HEK293T (cell line): Measurements from ENCODE around the gene FAP.

ENCODE experiments used
- CTCF ChIA-PET: fragments of 350-600 bp; formaldehyde crosslinking; extraction: SDS; loops from one replicate; lab custom pipeline; 2021; ENCODE audit warnings: antibody characterized with exemption, inconsistent platforms; lab: Yijun Ruan, JAX
- POLR2A ChIA-PET: fragments of 350-600 bp; formaldehyde crosslinking; extraction: SDS; loops from one replicate; lab custom pipeline; 2020; ENCODE audit warnings: antibody characterized with exemption, inconsistent platforms; lab: Yijun Ruan, JAX
- DNase-seq: peaks from one replicate; pipeline ENCODE4 v3.0.0; 2012; ENCODE audit warnings: mixed read lengths; ENCODE audit errors: extremely low spot score
- ARNT ChIP-seq: fragments of 450-650 bp; IDR thresholded peaks from 2 replicates; pipeline ENCODE4 v1.6.1; 2017; ENCODE audit warnings: mild to moderate bottlenecking
- BHLHE40 ChIP-seq: fragments of 450-650 bp; IDR thresholded peaks from 2 replicates; pipeline ENCODE4 v1.6.1; 2016; ENCODE audit warnings: mild to moderate bottlenecking, moderate library complexity, borderline replicate concordance
- CTBP1 ChIP-seq: fragments of 450-650 bp; IDR thresholded peaks from 2 replicates; pipeline ENCODE4 v1.6.1; 2016; ENCODE audit warnings: borderline replicate concordance
- ELF4 ChIP-seq: fragments of 450-650 bp; IDR thresholded peaks from 2 replicates; pipeline ENCODE4 v1.6.1; 2017; ENCODE audit warnings: antibody characterized with exemption
- FOXA1 ChIP-seq: fragments of 450-650 bp; IDR thresholded peaks from 2 replicates; pipeline ENCODE4 v1.6.1; 2016; ENCODE audit warnings: mild to moderate bottlenecking
- FOXK2 ChIP-seq: fragments of 450-650 bp; IDR thresholded peaks from 2 replicates; pipeline ENCODE4 v1.6.1; 2016; ENCODE audit warnings: mild to moderate bottlenecking
- FOXM1 ChIP-seq: fragments of 450-650 bp; IDR thresholded peaks from 2 replicates; pipeline ENCODE4 v1.6.1; 2017; ENCODE audit warnings: mild to moderate bottlenecking, borderline replicate concordance
- HDGF ChIP-seq: fragments of 450-650 bp; IDR thresholded peaks from 2 replicates; pipeline ENCODE4 v1.6.1; 2017; ENCODE audit warnings: antibody characterized with exemption, borderline replicate concordance
- L3MBTL2 ChIP-seq: fragments of 450-650 bp; conservative IDR thresholded peaks from 2 replicates; pipeline ENCODE4 v1.6.1; 2016; ENCODE audit warnings: mild to moderate bottlenecking
- LEF1 ChIP-seq: fragments of 450-650 bp; IDR thresholded peaks from 2 replicates; pipeline ENCODE4 v1.6.1; 2017; ENCODE audit warnings: mild to moderate bottlenecking, borderline replicate concordance
- NFRKB ChIP-seq: fragments of 450-650 bp; IDR thresholded peaks from 2 replicates; pipeline ENCODE4 v1.6.1; 2016; ENCODE audit warnings: mild to moderate bottlenecking, moderate library complexity
- SP1 ChIP-seq: fragments of 450-650 bp; IDR thresholded peaks from 2 replicates; pipeline ENCODE4 v1.6.1; 2017
- SUZ12 ChIP-seq: fragments of 450-650 bp; IDR thresholded peaks from 2 replicates; pipeline ENCODE4 v1.6.1; 2016; ENCODE audit warnings: mild to moderate bottlenecking
- TARDBP ChIP-seq: fragments of 450-650 bp; IDR thresholded peaks from 2 replicates; pipeline ENCODE4 v1.6.1; 2016
- ZNF384 ChIP-seq: fragments of 450-650 bp; IDR thresholded peaks from 2 replicates; pipeline ENCODE4 v1.6.1; 2016
- TF ChIP-seq, protein P1 (sequence below): fragments of 450-650 bp; IDR thresholded peaks from 2 replicates; pipeline ENCODE4 v1.6.1; 2016

The FAP gene, protein sequence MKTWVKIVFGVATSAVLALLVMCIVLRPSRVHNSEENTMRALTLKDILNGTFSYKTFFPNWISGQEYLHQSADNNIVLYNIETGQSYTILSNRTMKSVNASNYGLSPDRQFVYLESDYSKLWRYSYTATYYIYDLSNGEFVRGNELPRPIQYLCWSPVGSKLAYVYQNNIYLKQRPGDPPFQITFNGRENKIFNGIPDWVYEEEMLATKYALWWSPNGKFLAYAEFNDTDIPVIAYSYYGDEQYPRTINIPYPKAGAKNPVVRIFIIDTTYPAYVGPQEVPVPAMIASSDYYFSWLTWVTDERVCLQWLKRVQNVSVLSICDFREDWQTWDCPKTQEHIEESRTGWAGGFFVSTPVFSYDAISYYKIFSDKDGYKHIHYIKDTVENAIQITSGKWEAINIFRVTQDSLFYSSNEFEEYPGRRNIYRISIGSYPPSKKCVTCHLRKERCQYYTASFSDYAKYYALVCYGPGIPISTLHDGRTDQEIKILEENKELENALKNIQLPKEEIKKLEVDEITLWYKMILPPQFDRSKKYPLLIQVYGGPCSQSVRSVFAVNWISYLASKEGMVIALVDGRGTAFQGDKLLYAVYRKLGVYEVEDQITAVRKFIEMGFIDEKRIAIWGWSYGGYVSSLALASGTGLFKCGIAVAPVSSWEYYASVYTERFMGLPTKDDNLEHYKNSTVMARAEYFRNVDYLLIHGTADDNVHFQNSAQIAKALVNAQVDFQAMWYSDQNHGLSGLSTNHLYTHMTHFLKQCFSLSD

DNA sequence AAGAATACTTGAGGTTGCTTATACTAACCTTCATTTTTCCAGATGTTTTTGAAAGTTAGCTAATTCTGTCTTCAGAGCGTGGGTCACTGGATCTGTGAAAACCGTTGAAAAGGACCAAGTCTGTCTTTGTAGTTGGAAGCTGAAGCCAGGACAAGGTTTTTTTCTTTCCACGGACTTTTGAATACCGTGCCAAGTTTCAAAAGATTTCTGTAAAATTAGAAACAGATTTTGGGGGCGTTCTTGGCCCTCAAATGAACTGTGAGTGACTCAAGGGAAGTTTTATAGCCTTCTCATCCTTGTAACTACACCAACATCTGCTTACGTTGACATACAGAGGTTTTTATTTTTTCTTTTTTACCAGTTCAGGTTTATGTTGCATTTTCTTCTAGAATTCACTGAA, at the start of gene FAP:
Gene FAP, minus strand, starts transcription at position 152 of the 400 bp plus-strand sequence. Its CDS starts 118 bp downstream, at position 34.
- TF ChIP-seq NFRKB (no peak), FOXA1 (no peak), HDGF (no peak), L3MBTL2 (no peak), ZNF384 (no peak), ARNT (no peak), BHLHE40 (no peak), SUZ12 (no peak), CTBP1 (no peak)
- ChIA-PET POLR2A (no interaction called here), CTCF (no interaction called here)
- no peak for DNase-seq

DNA sequence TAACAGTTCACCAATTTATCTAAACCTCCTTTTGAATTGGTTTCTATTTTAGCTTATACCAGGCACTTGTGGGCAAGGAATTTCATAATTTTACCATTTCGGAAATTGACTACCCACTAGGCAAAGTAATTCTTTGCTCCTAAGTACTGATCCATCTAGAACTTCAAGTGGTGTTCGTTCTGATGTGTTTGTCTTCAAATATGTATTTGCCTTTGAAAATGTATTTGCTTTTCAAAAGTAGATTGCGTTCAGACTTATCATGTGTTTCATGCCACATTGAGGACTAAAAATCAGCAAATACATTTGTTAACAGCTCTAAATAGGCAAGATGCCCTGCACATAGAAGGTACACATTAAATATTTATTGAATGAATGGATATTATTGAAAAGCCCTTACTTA, 48.5 kb upstream of the FAP start:
- TF ChIP-seq FOXM1 (no peak), ZNF384 (no peak), SUZ12 (no peak), HDGF (no peak), NFRKB (no peak), TARDBP (no peak), L3MBTL2 (no peak), FOXA1 (no peak), SP1 (no peak), BHLHE40 (no peak), ARNT (no peak), LEF1 (no peak), CTBP1 (no peak), ELF4 (no peak), FOXK2 (no peak)
- TF ChIP-seq, protein P1, sequence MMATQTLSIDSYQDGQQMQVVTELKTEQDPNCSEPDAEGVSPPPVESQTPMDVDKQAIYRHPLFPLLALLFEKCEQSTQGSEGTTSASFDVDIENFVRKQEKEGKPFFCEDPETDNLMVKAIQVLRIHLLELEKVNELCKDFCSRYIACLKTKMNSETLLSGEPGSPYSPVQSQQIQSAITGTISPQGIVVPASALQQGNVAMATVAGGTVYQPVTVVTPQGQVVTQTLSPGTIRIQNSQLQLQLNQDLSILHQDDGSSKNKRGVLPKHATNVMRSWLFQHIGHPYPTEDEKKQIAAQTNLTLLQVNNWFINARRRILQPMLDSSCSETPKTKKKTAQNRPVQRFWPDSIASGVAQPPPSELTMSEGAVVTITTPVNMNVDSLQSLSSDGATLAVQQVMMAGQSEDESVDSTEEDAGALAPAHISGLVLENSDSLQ, result no peak
- ChIA-PET CTCF (no interaction called here), POLR2A (no interaction called here)
- no peak for DNase-seq

DNA sequence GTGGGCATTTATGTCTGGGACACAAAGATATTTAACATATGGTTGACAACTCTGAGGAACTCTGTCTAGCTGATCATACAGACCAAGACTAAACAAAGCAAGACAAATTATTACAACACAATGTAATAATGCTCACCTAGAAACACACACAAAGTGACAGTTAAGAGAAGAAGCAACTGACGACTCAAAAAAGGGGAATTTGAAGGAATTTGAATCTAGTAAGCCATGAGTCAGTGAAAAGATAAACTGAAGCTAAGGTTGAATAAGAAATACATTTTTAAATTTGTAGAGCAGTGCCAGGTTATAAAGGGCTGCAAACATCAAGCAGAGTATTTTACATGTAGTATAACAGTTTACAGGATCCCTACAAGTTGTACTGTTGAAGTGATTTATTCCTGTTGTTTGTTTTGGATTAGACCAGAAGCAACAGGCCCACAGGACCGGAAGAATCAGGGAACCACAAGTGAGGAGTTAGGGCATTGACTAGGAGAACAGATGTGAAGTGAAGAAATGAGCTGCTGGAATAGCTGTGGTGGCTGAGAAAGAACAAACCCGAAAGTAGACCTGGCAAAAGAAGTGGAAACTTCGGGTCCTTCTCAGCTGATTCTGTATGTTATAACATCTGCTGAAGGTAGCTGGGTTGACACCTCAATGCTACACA, 39.6 kb upstream of the FAP start:
- CTCF ChIA-PET, result no interaction called here
- POLR2A ChIA-PET, result no interaction called here
- DNase-seq, result no peak
- TF ChIP-seq ARNT, result no peak
- TF ChIP-seq FOXA1, result no peak
- no peak for TF ChIP-seq FOXM1
- TF ChIP-seq SP1, result no peak
- no peak for TF ChIP-seq CTBP1
- no peak for TF ChIP-seq NFRKB
- no peak for TF ChIP-seq TARDBP
- TF ChIP-seq HDGF, result no peak
- no peak for TF ChIP-seq ELF4
- TF ChIP-seq SUZ12, result no peak
- TF ChIP-seq, protein P1, result no peak
- no peak for TF ChIP-seq FOXK2
- TF ChIP-seq ZNF384, result no peak
- TF ChIP-seq L3MBTL2, result no peak
- TF ChIP-seq LEF1, result no peak
- no peak for TF ChIP-seq BHLHE40

DNA sequence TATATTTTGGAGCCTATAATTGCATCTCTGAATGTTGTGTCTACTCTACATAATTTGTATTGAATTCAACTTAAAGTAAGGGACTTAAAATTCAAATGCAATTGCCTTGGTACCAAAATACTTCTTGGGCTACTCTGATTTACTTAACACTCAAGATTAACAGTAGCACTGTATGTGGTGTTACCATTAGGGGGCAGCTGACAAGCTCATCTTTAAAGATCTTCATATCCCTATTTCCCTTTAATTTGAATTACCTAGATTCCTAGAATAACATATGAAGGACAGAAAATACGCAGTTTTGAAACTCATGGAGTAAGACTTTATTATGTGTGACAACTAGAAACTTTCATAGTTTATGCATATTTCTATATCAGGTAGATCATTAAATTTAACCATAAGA, 37.4 kb upstream of the FAP start:
- ChIA-PET CTCF (interaction anchor here (1.1 kb wide), 1 partner anchor 18 kb away, joined by 4 read pairs; no protein-coding TSS in a partner anchor), POLR2A (no interaction called here)
- TF ChIP-seq LEF1 (no peak), BHLHE40 (no peak), NFRKB (no peak), HDGF (no peak), FOXK2 (no peak), SP1 (no peak), ELF4 (no peak), L3MBTL2 (no peak), FOXA1 (no peak), TARDBP (no peak), SUZ12 (no peak), ARNT (no peak), ZNF384 (no peak), FOXM1 (no peak), CTBP1 (no peak)
- TF ChIP-seq, protein P1, result no peak
- DNase-seq, result no peak

DNA sequence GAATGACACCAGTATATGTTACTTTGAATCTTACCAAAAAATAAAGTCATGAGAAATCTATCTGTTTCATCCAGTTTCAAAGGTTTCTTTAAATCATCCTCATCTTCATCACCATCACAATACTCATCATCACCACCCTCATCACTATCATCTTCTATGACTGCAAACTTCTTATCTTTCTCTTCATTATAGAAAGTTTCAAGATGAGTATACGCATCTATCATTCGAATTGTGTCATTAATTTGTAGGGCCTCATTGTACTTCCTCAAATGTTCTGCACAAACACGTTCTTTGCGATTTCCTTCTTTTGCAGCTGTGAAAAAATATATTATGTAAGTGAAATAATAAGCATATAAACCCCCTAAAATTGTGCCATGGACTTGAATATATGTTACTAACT, 34.1 kb upstream of the FAP start:
- ChIA-PET CTCF (no interaction called here), POLR2A (no interaction called here)
- no peak for TF ChIP-seq ZNF384
- no peak for DNase-seq
